A673 (cell line): ENCODE measurements around the gene MAP3K13.

Experiments used
- CTCF ChIP-seq: fragments of 300-800, 200-600 bp; sonication (generic); conservative IDR thresholded peaks from 2 replicates; pipeline ENCODE4 v1.5.1; 2017; ENCODE audit warnings: low read depth, mild to moderate bottlenecking, antibody characterized with exemption, low read length, moderate library complexity, mixed read lengths
- EZH2 ChIP-seq: fragments of 200-600 bp; sonication (generic); IDR thresholded peaks from 2 replicates; pipeline ENCODE4 v1.6.1; 2017; ENCODE audit warnings: borderline replicate concordance, low read depth, mild to moderate bottlenecking, mixed read lengths, antibody characterized with exemption, low read length; ENCODE audit not compliant: poor library complexity, severe bottlenecking

GRCh38 chr3:185362850-185363661 is at the start of gene MAP3K13:
- TF ChIP-seq CTCF (no peak), EZH2 (no peak)
